ENCODE measurements around the gene LSM10. TPM values are rescaled to one million over a fixed set of nuclear protein-coding genes. Genes with fewer than 3 reads are reported as not detected.

LSM10 gene
- 10 to 100 TPM; 44.7 to 47.5 TPM for total RNA-seq

GRCh38 chr1:36397378-36398230 is at the start of gene LSM10:
Gene LSM10 (minus strand): TSS chr1:36397908. CDS start chr1:36394129, 3,779 bp downstream.
- Mint-ChIP-seq H3K27ac (peak within 1 kb of the TSS; percentile 96), H3K4me3 (peak within 1 kb of the TSS; percentile 94), H3K4me1 (ENCODE audit: low read depth) (peaks cover 43% of the 10 kb centered on the region), H3K9me3 (ENCODE audit: insufficient read depth) (no peaks in the 10 kb centered on the region), H3K36me3 (ENCODE audit: low read depth) (peaks cover 21% of the 10 kb centered on the region), H3K27me3 (ENCODE audit: low read depth) (no peaks in the 10 kb centered on the region)
- ATAC-seq = peak; percentile 94
- POLR2A ChIA-PET = interaction anchor here (0.6 to 4.3 kb wide), 6 partner anchors 11 to 173 kb away, joined by 3 to 59 read pairs (median 4); partner anchors contain the start of genes STK40 and THRAP3
- DNase-seq = peak; percentile 95
- CTCF ChIA-PET = interaction anchor here (0.8 to 4.8 kb wide), 10 partner anchors 9 to 248 kb away, joined by 3 to 30 read pairs (median 4); partner anchors contain the start of gene TRAPPC3

DNA sequence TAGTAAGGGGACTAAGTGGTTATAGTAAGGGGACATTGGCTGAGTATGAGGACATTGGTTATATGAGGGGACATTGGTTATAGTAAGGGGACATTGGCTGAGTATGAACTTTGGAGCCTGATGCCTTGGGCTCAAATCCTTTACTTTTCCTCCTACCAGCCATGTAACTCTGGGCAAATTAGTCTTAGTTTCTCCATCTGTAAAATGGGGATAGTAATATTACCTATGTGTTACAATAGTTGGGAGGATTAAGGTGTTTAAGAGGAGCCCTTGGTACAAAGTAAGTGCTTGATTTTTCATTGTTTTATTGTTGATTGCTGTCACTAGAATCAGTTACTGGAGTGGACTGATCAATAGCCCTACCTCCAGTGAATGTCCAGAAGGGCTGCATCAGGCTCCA is 49.7 kb upstream of the LSM10 start:
- Mint-ChIP-seq H3K4me1 (ENCODE audit: low read depth) (peaks cover 23% of the 10 kb centered on the region), H3K27me3 (ENCODE audit: low read depth) (peaks cover 2% of the 10 kb centered on the region), H3K4me3 (no peak overlapping the region), H3K36me3 (ENCODE audit: low read depth) (peaks cover 2% of the 10 kb centered on the region), H3K9me3 (ENCODE audit: insufficient read depth) (no peaks in the 10 kb centered on the region), H3K27ac (no peak overlapping the region)
- ChIA-PET POLR2A (no interaction called here), CTCF (interaction anchor here (1.2 to 2.3 kb wide), 2 partner anchors 10 to 15 kb away, joined by 3 to 9 read pairs; no protein-coding TSS in a partner anchor)
- DNase-seq (no peak), ATAC-seq (no peak)

DNA sequence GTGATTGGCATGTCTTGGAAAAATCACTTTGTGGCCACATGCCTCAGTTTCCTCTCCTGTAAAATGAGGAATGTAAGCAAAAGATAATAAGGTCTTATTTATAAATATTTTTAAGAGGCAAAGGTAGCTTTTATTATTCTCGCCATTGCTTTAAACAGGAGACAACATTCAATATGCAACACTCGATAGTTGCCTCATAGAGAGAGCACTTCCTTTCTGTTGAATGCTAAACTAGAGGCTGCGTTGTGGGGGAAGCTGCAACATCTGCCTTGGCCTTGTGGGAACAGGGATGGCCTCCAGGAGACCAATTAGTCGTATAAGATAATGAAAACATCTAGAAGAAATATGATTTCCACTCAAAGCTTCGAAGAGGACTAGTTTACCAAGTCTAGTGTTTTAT is 49.0 kb upstream of the LSM10 start:
- peaks cover 21% of the 10 kb centered on the region for H3K4me1 Mint-ChIP-seq (ENCODE audit: low read depth)
- H3K9me3 Mint-ChIP-seq (ENCODE audit: insufficient read depth) = no peaks in the 10 kb centered on the region
- no peak for ATAC-seq
- H3K27ac Mint-ChIP-seq = no peak overlapping the region
- CTCF ChIA-PET = interaction anchor here (1.2 to 2.3 kb wide), 3 partner anchors 11 to 24 kb away, joined by 3 to 9 read pairs (median 4); no protein-coding TSS in a partner anchor
- H3K27me3 Mint-ChIP-seq (ENCODE audit: low read depth) = peaks cover 2% of the 10 kb centered on the region
- no peak for DNase-seq
- POLR2A ChIA-PET = no interaction called here
- H3K4me3 Mint-ChIP-seq = no peak overlapping the region
- H3K36me3 Mint-ChIP-seq (ENCODE audit: low read depth) = peaks cover 2% of the 10 kb centered on the region

- ATAC-seq (no peak), DNase-seq (peak; percentile 47)
- no peaks in the 10 kb centered on the region for H3K9me3 Mint-ChIP-seq (ENCODE audit: insufficient read depth)
- ChIA-PET POLR2A (no interaction called here), CTCF (interaction anchor here (0.9 to 2.3 kb wide), 4 partner anchors 12 to 59 kb away, joined by 3 to 9 read pairs (median 4); no protein-coding TSS in a partner anchor)
- no peak overlapping the region for H3K4me3 Mint-ChIP-seq
- peaks cover 2% of the 10 kb centered on the region for H3K27me3 Mint-ChIP-seq (ENCODE audit: low read depth)
- H3K27ac Mint-ChIP-seq = no peak overlapping the region
- peaks cover 16% of the 10 kb centered on the region for H3K4me1 Mint-ChIP-seq (ENCODE audit: low read depth)
- peaks cover 2% of the 10 kb centered on the region for H3K36me3 Mint-ChIP-seq (ENCODE audit: low read depth)
These were observed 48.6 kb upstream of the LSM10 start for GRCh38 chr1:36446271-36446670.

DNA sequence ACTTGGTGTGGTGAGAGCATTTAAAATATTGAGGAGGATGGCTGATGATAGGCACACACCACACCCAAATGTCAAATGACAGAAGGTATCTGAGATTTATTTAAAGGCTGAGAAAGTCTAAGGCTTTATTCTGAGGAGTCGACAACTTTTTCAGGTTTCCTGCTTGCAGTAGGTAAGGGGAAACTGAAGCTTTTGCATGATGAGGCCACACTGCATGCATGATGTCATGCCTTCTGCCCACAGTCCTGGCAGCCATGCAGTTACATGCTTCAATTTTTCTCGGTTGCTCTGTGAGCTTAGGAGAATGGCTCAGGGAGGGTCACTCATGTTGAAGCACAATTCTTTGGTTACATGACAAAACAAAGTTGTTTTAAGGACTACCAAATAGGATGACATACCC is 45.6 kb upstream of the LSM10 start:
- no peak for ATAC-seq
- DNase-seq = no peak
- no peaks in the 10 kb centered on the region for H3K36me3 Mint-ChIP-seq (ENCODE audit: low read depth)
- H3K9me3 Mint-ChIP-seq (ENCODE audit: insufficient read depth) = no peaks in the 10 kb centered on the region
- H3K4me1 Mint-ChIP-seq (ENCODE audit: low read depth) = peaks cover 7% of the 10 kb centered on the region
- ChIA-PET POLR2A (no interaction called here), CTCF (interaction anchor here (0.5 kb wide), 1 partner anchor 27 kb away, joined by 3 read pairs; no protein-coding TSS in a partner anchor)
- H3K27ac Mint-ChIP-seq = no peak overlapping the region
- H3K4me3 Mint-ChIP-seq = no peak overlapping the region
- peaks cover 2% of the 10 kb centered on the region for H3K27me3 Mint-ChIP-seq (ENCODE audit: low read depth)

DNA sequence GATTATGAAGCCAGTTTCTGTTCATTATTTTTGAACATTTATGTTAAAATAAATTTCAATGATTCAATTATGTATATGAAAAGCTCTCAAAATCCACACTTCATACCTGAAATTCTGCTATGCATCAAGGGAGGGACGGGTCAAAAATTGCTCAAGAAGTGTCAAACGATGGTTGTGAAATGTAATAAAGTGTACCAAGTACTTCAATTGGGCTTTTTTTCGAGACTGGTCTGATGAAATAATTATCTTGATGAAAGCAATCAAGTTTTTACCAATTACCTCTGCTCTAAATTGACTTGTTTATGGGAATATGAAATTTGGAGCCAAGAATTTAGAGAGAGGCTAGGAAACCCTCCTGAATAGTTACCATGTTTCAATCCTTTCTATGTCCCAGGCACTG is 44.6 kb upstream of the LSM10 start:
- Mint-ChIP-seq H3K9me3 (ENCODE audit: insufficient read depth) (no peaks in the 10 kb centered on the region), H3K4me1 (ENCODE audit: low read depth) (peaks cover 7% of the 10 kb centered on the region), H3K36me3 (ENCODE audit: low read depth) (no peaks in the 10 kb centered on the region), H3K27me3 (ENCODE audit: low read depth) (peaks cover 2% of the 10 kb centered on the region), H3K27ac (no peak overlapping the region), H3K4me3 (no peak overlapping the region)
- ChIA-PET POLR2A (no interaction called here), CTCF (no interaction called here)
- ATAC-seq = no peak
- DNase-seq = no peak

GRCh38 chr1:36440646-36441045 is 42.9 kb upstream of the LSM10 start:
- Mint-ChIP-seq H3K9me3 (ENCODE audit: insufficient read depth) (no peaks in the 10 kb centered on the region), H3K4me3 (no peak overlapping the region), H3K36me3 (ENCODE audit: low read depth) (no peaks in the 10 kb centered on the region), H3K27me3 (ENCODE audit: low read depth) (peaks cover 2% of the 10 kb centered on the region), H3K27ac (no peak overlapping the region), H3K4me1 (ENCODE audit: low read depth) (peaks cover 2% of the 10 kb centered on the region)
- ChIA-PET CTCF (interaction anchor here (1.0 kb wide), 1 partner anchor 76 kb away, joined by 3 read pairs; no protein-coding TSS in a partner anchor), POLR2A (no interaction called here)
- DNase-seq (no peak), ATAC-seq (no peak)

DNA sequence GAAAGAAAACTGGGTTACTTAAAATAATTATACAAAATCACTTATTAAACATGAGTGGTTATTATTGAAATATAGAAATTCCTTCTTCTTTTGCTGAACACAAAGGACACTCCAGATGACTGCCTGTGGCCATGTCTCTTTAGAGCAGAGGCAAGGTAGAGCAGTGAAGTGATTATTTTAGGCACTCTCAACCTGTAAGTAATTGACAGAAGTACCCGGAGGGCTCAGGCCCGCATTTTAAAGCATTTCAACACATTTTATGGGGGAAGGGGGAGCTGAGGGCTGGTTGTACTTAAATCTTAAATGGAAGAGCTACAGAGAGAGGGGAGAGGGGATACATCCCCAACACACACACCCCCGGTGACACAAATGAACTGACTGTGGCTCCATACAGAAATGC is 42.3 kb upstream of the LSM10 start:
- Mint-ChIP-seq H3K9me3 (ENCODE audit: insufficient read depth) (no peaks in the 10 kb centered on the region), H3K27ac (no peak overlapping the region), H3K4me3 (no peak overlapping the region), H3K4me1 (ENCODE audit: low read depth) (peaks cover 2% of the 10 kb centered on the region), H3K36me3 (ENCODE audit: low read depth) (no peaks in the 10 kb centered on the region), H3K27me3 (ENCODE audit: low read depth) (peaks cover 2% of the 10 kb centered on the region)
- ChIA-PET POLR2A (no interaction called here), CTCF (interaction anchor here (1.0 kb wide), 1 partner anchor 76 kb away, joined by 3 read pairs; no protein-coding TSS in a partner anchor)
- no peak for ATAC-seq
- DNase-seq = no peak

DNA sequence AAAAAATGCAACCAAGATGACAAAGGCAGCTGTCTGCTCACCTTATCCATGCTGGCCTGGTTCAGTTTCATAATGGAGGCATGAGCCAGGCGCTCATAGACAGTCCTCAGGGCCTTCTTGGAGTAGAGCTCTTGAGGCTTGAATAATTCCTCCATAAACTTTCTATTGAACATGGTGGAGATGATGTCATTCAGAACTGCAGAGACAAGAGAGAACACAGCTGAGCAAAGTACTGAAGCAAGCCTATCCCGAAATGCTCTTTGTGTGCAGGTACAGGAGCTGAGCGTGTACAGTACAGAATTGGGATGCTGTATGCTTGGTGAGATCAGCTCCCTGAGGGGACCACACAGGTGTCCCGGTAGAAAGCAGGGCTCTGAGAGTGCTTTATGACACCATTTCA is 41.0 kb upstream of the LSM10 start:
- Mint-ChIP-seq H3K27me3 (ENCODE audit: low read depth) (no peaks in the 10 kb centered on the region), H3K9me3 (ENCODE audit: insufficient read depth) (no peaks in the 10 kb centered on the region), H3K4me1 (ENCODE audit: low read depth) (peaks cover 2% of the 10 kb centered on the region), H3K36me3 (ENCODE audit: low read depth) (no peaks in the 10 kb centered on the region), H3K4me3 (no peak overlapping the region), H3K27ac (no peak overlapping the region)
- DNase-seq (no peak), ATAC-seq (no peak)
- ChIA-PET CTCF (no interaction called here), POLR2A (interaction anchor here (0.7 to 0.8 kb wide), 2 partner anchors 25 to 216 kb away, joined by 3 to 6 read pairs; partner anchors contain the start of gene MRPS15)

DNA sequence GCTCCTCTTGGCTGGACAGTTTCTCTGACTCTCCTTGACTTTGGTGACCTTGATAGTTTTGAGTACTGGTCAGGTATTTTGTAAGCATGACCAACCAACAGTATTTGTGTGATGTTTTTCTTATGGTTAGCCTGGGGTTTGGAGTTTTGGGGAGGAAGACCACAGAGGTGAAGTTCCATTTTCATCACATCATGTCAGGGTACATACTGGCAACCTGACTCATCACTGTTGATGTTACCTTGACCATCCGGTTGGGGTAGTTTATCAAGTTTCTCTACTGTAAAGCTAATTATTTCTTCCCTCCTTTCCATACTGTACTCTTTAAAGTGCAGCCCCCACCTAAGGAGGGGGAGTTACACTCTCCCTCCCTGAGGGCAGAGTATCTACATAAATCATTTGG is 39.1 kb upstream of the LSM10 start:
- Mint-ChIP-seq H3K36me3 (ENCODE audit: low read depth) (no peaks in the 10 kb centered on the region), H3K27me3 (ENCODE audit: low read depth) (no peaks in the 10 kb centered on the region), H3K27ac (no peak overlapping the region), H3K4me3 (no peak overlapping the region), H3K4me1 (ENCODE audit: low read depth) (peaks cover 8% of the 10 kb centered on the region), H3K9me3 (ENCODE audit: insufficient read depth) (no peaks in the 10 kb centered on the region)
- ATAC-seq (no peak), DNase-seq (no peak)
- POLR2A ChIA-PET = no interaction called here
- CTCF ChIA-PET = no interaction called here

- Mint-ChIP-seq H3K27ac (no peak overlapping the region), H3K9me3 (ENCODE audit: insufficient read depth) (no peaks in the 10 kb centered on the region), H3K4me1 (ENCODE audit: low read depth) (peaks cover 8% of the 10 kb centered on the region), H3K27me3 (ENCODE audit: low read depth) (peaks cover 4% of the 10 kb centered on the region), H3K4me3 (no peak overlapping the region), H3K36me3 (ENCODE audit: low read depth) (no peaks in the 10 kb centered on the region)
- CTCF ChIA-PET = interaction anchor here (1.9 kb wide), 1 partner anchor 11 kb away, joined by 4 read pairs; no protein-coding TSS in a partner anchor
- POLR2A ChIA-PET = interaction anchor here (1.2 kb wide), 1 partner anchor 80 kb away, joined by 3 read pairs; no protein-coding TSS in a partner anchor
- ATAC-seq (no peak), DNase-seq (no peak)
These were observed 35.4 kb upstream of the LSM10 start for GRCh38 chr1:36433102-36433501.

DNA sequence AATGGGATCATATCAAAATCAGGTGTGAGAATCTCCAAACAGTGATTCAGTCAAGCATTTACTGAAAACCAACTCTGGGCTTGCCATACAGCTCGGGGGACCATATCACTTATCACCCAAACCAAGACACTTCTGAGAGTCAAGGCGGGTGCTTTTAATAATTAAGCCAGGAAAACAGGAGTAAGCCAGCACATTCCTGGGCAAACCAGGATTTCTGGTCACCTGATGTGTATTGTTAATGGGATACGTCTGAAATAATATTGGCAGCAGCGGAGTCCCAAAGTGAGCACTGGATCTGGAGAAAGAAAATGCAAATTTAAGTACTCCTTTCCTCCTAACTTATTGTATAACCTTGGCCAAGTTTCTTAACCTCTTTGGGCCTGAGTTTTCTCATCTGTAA is 34.9 kb upstream of the LSM10 start:
- H3K27ac Mint-ChIP-seq = no peak overlapping the region
- H3K36me3 Mint-ChIP-seq (ENCODE audit: low read depth) = no peaks in the 10 kb centered on the region
- peaks cover 4% of the 10 kb centered on the region for H3K27me3 Mint-ChIP-seq (ENCODE audit: low read depth)
- no peaks in the 10 kb centered on the region for H3K9me3 Mint-ChIP-seq (ENCODE audit: insufficient read depth)
- DNase-seq (no peak), ATAC-seq (no peak)
- H3K4me1 Mint-ChIP-seq (ENCODE audit: low read depth) = peaks cover 8% of the 10 kb centered on the region
- CTCF ChIA-PET = interaction anchor here (1.9 kb wide), 1 partner anchor 11 kb away, joined by 4 read pairs; no protein-coding TSS in a partner anchor
- no peak overlapping the region for H3K4me3 Mint-ChIP-seq
- POLR2A ChIA-PET = no interaction called here
